Ishikawa (cell line): ENCODE data around the gene SAMHD1.

Source experiments
- CEBPB ChIP-seq: IDR thresholded peaks from 2 replicates; pipeline ENCODE4 v1.6.1; 2012
- CREB1 ChIP-seq: IDR thresholded peaks from 2 replicates; pipeline ENCODE4 v1.6.1; 2012; ENCODE audit warnings: low read depth
- EGR1 ChIP-seq: IDR thresholded peaks from 2 replicates; pipeline ENCODE4 v1.6.1; 2012
- EP300 ChIP-seq: IDR thresholded peaks from 2 replicates; pipeline ENCODE4 v1.6.1; 2012; ENCODE audit warnings: borderline replicate concordance
- FOXM1 ChIP-seq: IDR thresholded peaks from 2 replicates; pipeline ENCODE4 v1.6.1; 2012; ENCODE audit warnings: low read depth, borderline replicate concordance
- TAF1 ChIP-seq: IDR thresholded peaks from 2 replicates; pipeline ENCODE4 v1.6.1; 2012; ENCODE audit warnings: low read depth, mild to moderate bottlenecking
- TCF12 ChIP-seq: IDR thresholded peaks from 2 replicates; pipeline ENCODE4 v1.6.1; 2012; ENCODE audit warnings: low read depth
- TEAD4 ChIP-seq: IDR thresholded peaks from 2 replicates; pipeline ENCODE4 v1.6.1; 2012
- USF1 ChIP-seq: IDR thresholded peaks from 2 replicates; pipeline ENCODE4 v1.6.1; 2012
- YY1 ChIP-seq: IDR thresholded peaks from 2 replicates; pipeline ENCODE4 v1.6.1; 2012; ENCODE audit warnings: low read depth
- ZBTB7A ChIP-seq: IDR thresholded peaks from 2 replicates; pipeline ENCODE4 v1.6.1; 2012; ENCODE audit warnings: low read depth
- TF ChIP-seq, protein P1 (sequence below): IDR thresholded peaks from 2 replicates; pipeline ENCODE4 v1.6.1; 2012; ENCODE audit warnings: low read depth, mild to moderate bottlenecking
- TF ChIP-seq, protein P2 (sequence below): IDR thresholded peaks from 2 replicates; pipeline ENCODE4 v1.6.1; 2012

DNA sequence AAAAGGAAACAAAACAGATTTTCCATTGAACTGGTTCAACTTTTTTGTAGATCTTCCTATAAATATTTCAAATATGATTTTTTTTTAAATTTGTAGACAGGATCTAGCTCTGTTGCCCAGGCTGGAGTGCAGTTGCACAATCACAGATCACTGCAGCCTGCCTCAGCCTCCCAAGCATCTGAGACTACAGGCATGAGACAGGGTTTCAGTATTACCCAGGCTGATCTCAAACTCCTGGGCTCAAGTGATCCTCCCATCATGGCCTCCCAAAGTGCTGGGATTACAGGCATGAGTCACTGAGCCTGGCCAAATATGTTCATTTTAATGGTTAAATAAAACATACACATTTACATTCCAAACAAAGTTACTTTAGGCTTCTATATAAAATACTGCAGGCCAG is 33.6 kb downstream of the SAMHD1 start:
- TF ChIP-seq TAF1 (no peak), YY1 (no peak), TEAD4 (no peak), EP300 (no peak), CREB1 (no peak), CEBPB (no peak), TCF12 (no peak), ZBTB7A (no peak), USF1 (no peak), FOXM1 (no peak), EGR1 (no peak)
- TF ChIP-seq, protein P1, sequence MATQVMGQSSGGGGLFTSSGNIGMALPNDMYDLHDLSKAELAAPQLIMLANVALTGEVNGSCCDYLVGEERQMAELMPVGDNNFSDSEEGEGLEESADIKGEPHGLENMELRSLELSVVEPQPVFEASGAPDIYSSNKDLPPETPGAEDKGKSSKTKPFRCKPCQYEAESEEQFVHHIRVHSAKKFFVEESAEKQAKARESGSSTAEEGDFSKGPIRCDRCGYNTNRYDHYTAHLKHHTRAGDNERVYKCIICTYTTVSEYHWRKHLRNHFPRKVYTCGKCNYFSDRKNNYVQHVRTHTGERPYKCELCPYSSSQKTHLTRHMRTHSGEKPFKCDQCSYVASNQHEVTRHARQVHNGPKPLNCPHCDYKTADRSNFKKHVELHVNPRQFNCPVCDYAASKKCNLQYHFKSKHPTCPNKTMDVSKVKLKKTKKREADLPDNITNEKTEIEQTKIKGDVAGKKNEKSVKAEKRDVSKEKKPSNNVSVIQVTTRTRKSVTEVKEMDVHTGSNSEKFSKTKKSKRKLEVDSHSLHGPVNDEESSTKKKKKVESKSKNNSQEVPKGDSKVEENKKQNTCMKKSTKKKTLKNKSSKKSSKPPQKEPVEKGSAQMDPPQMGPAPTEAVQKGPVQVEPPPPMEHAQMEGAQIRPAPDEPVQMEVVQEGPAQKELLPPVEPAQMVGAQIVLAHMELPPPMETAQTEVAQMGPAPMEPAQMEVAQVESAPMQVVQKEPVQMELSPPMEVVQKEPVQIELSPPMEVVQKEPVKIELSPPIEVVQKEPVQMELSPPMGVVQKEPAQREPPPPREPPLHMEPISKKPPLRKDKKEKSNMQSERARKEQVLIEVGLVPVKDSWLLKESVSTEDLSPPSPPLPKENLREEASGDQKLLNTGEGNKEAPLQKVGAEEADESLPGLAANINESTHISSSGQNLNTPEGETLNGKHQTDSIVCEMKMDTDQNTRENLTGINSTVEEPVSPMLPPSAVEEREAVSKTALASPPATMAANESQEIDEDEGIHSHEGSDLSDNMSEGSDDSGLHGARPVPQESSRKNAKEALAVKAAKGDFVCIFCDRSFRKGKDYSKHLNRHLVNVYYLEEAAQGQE = no peak
- TF ChIP-seq, protein P2, sequence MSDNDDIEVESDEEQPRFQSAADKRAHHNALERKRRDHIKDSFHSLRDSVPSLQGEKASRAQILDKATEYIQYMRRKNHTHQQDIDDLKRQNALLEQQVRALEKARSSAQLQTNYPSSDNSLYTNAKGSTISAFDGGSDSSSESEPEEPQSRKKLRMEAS = no peak
